GM19467 (cell line): Measurements from ENCODE around the gene MRAS.
"Not testable (repeated sequence)": the region's sequence is repeated elsewhere in the genome, so short reads cannot be mapped to it uniquely, and the experiment has no call there.

Source experiments
- ATAC-seq: cut with Tn5 transposase; IDR thresholded peaks from one replicate; pipeline ENCODE4 v1.9.1; 2021; ENCODE audit warnings: mild to moderate bottlenecking, moderate library complexity; ENCODE audit not compliant: unreplicated experiment

MRAS gene

DNA sequence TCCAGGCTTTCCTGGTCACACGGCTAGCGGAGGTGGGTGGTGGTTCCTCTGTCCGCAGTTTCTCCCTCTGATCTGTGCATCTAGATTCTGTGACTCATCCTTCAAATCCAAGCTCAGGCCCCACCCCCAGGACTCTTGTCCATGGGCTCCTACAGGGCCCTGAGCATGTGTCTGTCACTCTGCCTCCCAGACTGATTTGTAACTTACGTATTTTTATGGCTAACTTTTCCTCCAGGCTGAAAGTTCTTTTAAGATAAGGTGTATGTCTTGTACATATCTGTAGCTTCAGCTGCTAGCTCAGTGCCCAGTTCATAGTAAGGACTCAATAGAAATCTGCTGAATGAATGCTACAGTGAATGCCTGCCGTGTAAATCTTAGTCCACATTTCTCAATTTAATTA is 94.1 kb downstream of the MRAS start:
- no peak for ATAC-seq

DNA sequence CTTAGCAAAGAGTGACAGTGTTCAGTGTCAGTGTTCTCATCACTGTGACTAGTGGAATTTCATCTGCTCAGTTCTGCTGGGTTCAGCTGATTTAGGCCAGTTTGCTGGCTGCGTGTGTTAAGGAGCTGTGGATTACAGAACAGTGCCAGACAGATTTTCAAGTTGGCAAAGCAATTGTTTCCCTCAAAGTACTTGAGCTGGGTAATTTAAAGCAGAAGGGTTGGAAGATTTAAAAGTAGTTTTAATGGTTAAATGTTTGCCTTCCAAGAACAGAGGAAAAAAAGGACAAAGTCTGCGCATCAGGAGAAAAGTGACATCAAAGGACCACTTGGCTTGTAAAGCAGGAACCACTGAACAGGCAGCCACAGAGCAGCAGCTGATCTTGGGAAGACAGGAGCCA is 94.7 kb downstream of the MRAS start:
- no peak for ATAC-seq

DNA sequence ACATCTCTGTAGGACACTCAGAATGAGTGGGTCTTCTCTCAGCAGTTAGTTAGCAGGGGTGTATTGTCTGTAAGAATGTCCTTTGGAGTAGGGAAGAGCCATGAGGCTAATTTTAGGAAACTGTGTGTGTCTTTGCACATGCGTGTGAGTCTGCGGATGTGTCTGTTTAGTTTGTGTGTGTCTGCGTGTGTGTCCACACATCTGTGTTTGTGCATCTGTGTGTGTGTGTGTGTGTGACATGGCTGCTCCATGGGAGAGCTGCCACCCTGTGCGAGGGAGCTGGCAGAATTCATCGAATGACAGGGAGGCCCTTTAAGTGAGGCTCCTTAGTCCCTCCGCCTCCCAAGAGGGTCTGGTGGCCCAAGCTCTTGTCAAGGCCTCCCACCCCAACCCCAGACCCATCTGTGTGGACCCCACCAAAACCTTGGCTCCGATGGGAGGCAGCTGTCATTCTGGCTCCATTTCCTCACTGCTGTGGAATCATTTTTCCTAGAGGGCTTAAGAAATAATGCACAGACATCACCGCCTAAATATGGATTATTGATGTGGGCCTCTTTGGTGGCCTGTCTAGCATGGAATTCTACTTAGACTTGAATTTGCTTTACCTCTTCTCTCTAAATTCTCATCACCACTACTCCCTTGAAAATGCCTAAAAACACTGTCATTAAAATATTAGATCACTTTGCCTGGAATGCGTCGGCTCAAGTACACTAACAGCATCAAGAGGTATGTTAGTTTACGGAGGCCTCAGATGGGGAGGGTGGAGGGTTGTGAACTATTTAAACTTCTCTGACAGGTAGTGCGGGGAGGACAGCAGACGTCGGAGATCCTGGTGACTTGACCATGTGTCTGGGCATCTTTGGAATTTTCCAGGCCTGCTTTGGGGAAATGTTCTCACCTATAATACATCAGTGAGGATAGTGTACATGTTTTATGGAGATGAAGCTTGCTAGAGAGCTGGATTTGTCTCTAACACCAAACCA is 95.4 kb downstream of the MRAS start:
- ATAC-seq: no peak

DNA sequence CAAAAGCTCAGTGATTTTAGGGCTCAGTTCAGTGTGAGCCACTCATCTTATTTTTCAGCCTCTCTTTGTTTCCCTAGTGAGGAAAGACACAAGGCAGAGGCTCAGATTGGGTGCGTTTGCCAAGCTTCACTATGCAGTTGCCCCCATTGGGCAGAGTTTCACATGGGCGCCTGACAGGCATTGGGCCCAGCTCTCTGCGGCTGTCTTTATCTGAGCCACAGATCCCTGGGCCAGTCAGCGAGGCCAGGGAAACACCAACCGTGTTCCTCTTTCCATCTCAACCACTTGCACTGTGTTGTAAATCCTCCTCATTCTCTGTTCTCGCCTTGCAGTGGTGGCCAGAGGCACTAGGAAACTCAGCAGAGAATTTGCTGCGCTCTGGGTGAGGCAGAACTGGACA is 96.9 kb downstream of the MRAS start:
- no peak for ATAC-seq

DNA sequence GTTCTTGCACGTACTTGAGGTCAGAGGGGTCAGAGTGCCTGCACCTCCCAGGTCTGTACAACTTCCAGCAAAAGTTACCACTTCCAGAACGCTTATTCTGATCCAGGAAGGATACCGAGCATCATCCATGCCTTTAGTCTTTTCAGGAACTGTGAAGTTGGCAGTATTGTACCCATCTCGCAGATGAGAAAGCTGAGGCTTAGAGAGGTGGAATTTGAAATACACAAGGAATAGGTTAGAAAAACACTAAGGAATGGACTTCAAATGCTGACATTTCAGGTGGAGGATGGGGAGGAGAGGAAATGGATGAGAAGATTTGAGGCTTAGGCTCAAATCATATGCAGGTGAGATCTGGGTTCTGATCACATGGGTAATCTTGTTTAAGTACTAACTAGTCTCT is 97.3 kb downstream of the MRAS start:
- no peak for ATAC-seq

DNA sequence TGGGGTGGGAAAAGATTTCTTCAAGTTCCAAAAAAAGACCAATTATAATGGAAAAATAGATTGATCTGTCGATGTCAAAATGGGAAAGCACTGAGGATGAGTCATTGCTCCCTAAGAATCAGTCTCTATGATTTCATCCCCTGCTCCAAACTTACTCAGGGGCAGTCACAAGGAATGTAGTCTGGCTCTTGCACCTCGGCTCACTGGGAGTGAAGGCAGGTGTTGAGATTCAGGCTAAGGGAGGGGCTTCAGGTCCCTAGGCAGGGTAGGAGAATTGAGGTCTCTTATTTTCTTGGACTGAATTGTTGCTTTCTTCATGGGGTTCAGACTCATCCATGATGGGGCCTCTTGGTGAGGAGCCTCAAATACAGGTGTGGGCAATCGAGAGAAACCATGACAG is 100.3 kb downstream of the MRAS start:
- ATAC-seq: no peak

DNA sequence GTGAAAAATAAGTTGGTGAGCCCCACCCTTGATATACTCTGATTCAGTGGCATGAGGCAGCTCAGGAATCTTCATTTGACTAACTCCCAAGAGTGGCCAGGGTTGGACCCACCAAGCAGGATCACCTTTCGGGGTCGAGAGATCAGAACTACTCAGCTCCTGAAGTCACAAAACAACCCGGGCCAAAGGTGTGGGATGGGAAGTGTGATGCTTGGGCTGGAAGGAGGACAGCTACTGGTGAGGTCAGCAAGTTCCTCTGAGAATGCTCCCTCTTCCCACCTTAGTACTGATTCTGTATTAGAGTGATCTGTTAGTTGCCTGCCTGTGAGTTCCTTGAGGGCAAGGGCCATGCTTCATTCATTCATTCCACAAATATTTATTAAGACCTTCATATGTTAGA is 101.1 kb downstream of the MRAS start:
- ATAC-seq: no peak

DNA sequence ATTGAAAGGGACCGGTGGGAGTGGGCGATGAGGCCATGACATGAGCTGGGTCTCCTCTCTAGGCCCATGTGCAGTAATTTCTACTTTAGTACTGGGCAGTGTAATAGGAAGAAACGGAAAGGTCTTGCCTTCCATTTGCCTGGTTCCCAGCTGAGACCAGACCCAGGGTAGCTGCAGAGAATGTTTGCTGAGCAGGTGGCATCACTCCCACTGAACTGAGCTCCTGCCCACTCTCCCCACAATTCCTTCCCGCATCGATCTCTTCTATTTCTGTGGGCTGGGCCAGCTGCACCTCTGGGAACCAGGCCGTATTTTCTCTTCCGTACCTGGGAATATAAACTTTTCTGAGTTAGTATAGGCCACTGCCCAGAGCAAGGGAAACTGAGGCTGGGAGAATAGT is 101.8 kb downstream of the MRAS start:
- ATAC-seq: no peak

DNA sequence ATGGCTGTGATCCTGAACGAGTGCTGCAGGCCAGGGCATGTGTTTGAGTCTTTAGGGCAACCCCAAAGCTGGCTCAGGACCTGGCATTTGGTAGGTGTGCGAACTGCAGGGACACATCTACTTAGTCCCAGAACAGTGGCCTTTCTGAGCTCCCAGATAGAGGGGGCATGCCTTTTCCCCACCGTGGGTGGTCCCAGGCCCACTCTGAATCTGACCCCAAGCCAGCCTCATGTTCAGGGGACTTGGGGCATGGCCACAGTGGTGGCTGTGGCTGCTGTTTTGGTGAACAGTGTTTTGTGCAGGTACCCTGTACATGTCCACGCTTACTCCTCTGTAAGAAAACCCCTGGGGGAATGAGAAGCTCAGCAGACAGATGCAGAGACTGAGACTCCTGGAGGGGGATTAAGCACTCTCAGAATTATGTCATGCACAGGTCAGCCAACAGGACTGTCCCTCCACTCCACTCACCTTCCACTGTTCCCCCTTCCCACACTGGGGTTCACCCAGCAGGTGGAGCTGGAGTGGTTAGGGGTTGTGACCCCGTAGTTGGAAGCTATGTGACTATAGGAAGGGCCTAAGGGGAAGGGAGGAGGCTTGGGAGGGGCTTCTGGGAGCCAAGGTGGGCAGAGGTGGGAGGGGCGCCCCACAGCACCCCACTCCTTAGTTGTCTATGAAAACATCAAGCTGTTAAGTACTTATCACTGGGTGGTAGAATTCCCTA is 102.5 kb downstream of the MRAS start:
- no peak for ATAC-seq

DNA sequence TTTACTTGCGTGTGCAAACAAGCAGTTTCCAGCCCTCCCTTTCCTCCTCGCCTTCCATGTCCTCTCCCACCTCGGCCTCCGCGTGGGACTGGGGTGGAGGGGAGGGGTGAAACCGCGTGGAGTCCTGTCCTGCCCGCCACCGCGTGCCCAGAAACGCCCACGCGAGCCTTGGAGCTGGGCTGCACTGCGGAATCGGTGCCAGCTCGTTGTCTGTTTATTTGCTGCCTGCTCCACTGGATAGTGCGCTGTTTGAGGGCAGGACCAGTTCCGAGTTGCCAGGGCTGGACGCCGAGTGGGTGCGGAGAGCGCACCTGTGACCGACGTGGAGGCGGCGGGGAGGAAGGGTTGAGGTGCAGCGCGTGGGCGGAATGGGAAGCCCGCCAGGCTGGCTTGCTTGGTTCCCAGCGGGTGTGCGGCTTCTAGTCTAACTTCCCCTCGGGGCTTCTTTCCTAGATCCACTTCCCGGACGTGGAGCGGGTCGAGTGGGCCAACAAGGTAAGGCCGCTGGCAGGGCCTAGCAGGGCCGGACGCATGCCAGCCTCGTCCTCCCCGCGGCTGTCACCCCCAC is 103.3 kb downstream of the MRAS start:
- no peak for ATAC-seq

DNA sequence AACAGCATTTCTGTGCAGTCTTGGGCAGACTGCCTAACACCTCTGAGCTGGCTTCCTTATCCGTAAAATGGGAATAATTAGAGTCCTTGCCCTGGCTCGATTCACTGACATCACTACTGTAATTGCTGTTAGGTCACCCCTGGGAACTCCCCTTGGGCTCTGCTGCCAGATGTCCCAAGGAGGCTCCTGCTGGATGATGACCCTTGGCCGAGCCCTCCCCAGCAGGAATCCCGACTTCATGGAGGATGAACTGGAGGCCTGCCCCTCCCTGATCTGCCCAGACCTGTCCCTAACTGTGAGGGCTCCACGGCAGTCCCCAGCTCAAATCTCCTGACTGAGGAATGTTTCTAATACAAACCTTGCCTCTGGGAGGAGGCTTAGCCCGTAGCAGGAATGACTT is 104.1 kb downstream of the MRAS start:
- no peak for ATAC-seq

DNA sequence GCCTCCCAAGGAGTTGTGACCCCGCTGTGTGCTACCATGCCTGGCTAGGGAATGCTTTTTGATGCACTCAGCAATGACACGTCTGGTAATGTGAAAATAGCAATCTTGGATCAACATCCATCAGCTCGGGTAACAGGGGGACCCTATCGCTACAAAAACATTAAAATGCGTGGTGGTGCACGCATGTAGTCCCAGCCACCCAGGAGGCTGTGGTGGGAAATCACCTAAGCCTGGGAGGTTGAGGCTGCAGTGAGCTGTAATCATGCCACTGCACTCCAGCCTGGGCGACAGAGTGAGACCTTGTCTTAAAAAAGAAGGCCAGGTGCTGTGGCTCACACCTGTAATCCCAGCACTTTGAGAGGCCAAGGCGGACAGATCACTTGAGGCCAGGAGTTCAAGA is 105.6 kb downstream of the MRAS start:
- ATAC-seq: not testable (repeated sequence)
